NCI-H82 (cell line): ENCODE results near the gene FAM222A.

Experiments
- DNase-seq: peaks from one replicate; lab custom pipeline; 2025; lab: John Stamatoyannopoulos, UW

Gene FAM222A

DNA sequence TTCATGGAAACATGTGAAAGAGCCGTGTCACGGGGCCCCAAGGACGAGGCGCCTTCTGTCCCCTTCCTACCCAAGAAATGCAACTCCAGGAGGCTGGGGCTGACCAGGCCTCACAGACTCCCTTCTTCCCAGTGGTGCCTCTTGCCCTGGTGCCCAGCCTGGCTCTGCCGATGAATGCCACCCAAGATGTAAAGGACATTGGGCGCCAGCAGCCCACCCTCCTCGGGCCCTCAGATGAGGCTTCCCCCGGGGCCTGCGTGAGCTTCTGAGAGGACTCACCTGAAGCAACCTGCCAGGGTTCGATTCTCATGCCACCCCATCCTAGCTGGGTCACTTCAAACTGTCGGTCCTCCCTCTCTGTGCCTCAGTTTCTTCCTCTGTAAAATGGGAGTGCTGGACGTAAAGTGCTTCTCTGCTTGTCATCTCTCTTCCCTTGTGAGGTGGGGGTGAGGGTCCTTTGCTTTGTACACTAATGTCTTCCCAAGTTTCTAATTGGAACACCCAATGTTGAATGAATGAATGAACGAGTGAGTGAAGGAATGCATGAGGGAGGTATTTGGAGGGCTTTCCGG lies 10.8 kb downstream of the FAM222A start:
- DNase-seq = no peak

DNA sequence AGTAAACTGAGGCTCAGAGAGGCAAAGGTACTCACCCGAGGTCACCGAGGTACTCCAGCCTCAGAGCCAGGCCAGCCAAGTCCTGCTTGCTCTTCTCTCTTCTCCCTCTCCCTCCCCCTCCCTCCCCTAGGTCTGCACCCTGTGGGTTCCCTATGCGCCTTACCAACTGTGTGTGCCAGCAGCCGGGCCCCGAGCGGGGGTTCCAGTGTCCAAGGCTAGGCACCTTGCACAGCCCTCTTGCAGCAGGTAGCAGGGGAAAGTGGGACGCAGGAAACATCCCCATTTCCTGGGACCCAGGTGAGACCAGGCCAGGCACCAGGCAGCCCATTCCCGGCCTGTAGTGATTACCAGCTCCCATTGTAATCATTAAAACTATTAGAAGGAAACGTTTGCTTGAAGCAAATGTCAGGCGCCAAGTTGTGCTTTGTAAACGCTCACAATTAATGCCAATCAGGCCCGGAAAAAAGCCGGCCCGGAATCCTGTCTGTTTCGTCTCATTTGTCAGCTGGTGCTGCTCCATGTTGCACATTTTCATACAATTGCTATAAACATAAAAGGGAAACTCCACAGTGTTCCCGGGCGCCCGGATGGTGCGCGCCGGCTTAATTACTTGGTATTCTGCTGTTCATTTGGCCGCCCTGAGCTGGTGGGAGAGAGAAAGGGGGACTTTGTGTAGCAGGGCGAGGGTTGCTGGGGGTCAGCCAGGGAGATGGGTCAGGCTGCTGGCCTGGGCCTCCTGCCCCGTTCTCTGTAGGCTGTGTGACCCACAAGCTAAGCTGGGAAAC lies 11.9 kb downstream of the FAM222A start:
- DNase-seq = no peak

DNA sequence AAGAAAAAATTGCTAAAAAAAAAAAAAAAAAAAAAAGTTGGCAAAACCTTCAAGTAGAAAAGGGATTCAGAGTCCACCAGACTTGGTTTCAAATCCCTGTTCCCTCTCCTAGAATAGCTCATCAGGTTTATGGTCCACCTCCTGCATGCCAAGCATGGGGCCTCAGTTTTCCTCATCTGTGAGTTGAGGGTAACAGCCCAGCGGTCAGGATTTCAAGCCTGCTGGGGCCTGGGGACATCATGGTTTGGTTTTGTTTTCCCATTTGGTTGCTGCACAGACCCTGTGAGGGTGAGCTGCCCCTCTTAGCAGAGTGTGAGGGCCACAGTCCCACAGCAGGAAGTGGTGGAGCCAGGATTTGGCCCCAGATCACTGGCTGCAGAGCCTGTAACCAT lies 12.5 kb downstream of the FAM222A start:
- DNase-seq = no peak

- no peak for DNase-seq
These were observed 12.9 kb downstream of the FAM222A start for GRCh38 chr12:109726511-109727038.

DNA sequence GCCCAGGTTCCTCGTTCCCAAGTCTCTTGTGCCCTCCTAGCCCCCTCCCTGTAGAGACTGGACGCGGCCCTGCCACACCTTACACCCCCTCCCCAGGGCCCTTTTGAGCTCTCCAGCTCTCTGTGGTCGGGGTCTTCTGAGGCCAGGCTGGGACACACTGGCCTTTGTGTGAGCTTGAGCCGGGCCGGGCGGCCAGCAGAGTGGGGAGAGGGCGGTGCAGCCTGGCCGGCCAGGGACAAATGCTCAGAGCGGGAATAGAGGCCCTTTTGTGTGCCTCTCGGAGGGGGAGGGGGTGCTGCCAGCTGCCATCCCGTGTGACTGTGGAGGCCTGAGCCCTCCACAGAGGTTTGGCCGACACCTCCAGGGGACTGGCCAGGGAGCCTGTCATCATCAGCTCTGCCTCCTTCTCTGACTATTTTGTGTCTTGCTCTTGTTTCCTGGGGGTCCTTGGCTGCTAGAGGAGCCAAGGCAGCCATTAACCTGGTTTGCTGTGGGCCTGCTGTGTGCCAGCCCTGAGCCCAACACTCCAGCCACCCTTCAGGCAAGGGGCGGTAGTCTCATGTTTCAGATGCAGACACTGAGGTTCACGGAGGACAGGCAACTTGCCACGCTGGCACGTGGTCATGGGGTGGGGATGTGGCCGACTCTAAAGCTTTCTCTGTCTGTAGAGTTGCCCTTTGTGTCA lies 13.6 kb downstream of the FAM222A start:
- no peak for DNase-seq

DNA sequence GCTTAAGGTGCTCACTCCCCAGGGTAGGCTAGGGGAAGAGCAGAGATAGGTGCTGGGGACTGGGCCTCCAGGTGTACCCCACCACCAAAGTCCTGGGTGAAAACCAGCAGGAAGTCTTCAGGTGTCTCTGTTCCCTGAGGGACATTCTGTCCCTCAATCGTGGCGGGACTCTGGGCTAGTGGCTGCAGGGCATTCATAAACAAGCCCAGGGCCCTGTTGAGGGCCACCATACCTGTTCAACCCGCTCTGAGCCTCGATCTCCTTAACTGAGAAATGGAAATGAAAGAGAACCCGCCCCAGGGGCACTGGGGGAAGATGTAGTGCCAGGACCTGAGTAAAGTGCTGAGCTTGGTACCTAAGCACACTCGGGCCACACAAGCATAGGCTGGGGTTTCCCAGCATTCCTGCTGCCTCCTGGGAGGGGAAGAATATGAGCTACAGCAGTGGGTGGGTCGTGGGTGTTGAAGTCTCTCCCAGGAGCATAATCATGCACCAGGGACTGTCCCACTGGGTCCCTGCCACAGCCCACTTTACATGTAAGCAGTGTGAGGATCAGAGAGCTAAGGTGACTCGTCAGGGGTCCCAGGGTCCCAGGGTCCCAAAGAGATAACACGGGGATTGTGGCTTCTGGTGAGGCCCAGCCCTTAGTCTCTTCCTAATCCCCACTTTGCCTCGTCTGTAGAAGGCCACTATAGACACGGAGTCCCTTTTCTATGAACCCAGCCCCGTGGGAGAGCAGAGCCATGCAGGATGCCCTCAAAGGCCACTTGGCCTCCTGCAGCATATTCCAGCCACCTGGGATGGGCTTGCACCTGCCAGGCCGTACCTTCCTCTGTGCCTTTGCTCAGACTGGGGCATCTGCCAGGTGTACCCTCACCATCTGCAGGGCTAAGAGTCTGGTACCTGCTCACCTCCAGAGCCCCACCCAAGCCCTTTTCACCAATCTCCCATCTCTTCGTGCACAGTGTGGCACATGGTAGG lies 14.4 kb downstream of the FAM222A start:
- DNase-seq = no peak

DNA sequence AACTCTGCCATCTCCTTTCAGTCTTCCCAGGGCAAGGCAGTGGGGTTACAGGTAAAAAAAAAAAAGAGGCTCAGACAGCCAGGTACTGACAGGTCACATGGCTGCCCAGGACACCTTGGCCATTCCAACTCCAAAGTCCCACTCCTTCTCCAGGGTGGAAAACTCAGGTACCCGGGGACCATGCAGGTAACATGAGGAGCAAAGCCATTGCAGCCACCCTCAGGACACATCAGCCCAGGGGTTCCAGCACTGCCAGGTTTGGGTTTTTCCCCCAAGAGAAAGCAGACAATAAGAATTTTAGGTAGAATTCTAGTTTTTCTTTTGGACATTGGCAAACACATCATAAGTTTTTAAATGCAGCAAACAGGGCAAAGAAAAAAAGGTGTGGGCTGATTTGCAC lies 15.3 kb downstream of the FAM222A start:
- DNase-seq = no peak

- DNase-seq = no peak
These were observed 15.8 kb downstream of the FAM222A start for GRCh38 chr12:109729371-109729781.

- DNase-seq = no peak
These were observed 16.2 kb downstream of the FAM222A start for GRCh38 chr12:109729801-109730200.

GRCh38 chr12:109730306-109731145 lies 16.9 kb downstream of the FAM222A start:
- DNase-seq = no peak

GRCh38 chr12:109731231-109731731 lies 17.7 kb downstream of the FAM222A start:
- DNase-seq = no peak

- no peak for DNase-seq
These were observed 18.2 kb downstream of the FAM222A start for GRCh38 chr12:109731806-109732205.

GRCh38 chr12:109732321-109733305 lies 19.0 kb downstream of the FAM222A start:
- no peak for DNase-seq

- DNase-seq = peak; percentile 85
These were observed 20.8 kb downstream of the FAM222A start for GRCh38 chr12:109734219-109735000.

DNA sequence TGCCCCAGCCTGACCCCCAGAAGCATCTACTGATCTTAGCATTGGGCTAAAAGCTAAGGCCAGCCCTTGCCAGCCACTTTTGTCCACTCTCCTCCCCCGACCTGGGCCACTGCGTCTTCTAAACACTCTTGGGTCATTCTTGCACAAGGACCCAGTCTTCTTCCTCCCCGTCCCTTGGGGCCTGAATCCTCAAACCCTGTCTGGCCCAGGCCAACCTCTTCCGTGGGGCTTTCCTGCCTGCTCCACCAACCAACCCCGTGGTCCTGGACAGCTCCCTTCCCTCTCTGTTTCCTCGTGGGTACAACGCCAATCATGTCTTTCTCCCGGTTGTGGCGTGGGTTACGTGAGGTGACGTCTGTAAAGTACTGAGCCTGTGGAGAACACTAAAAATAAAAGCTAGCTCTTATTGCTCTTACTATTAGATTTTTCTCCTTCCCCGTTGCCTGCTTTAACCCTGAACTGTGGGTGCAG lies 21.5 kb downstream of the FAM222A start:
- DNase-seq = no peak

GRCh38 chr12:109735825-109736551 lies 22.4 kb downstream of the FAM222A start:
- no peak for DNase-seq

DNA sequence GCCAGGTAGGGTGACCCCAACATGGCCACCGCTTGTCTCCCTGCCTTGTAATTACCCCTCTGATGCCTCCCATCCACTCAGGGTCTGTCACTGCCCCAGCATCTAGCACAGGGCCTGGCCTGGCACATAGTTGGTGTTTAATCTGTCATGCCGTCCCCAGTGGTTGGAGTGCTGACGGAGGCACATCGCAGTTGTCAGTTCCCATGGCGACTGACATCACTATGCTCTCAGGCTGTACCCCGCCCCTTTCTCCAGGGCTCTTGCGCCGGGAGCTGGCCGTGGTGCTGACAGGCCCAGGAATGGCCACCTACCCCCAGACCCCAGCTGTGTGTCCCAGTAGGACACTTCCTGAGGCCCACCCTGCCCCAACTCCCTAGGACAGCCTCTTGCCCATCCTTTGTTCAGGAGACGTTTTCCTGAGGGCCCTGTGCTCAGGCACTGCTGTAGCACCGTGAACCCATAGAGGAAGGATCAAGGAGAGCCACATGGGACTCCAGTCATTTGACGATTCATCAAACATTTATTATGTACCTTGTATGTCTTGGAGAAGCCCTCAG lies 23.0 kb downstream of the FAM222A start:
- DNase-seq = peak; percentile 46
